Heart left ventricle (tissue), 13 donors: ENCODE results near the gene STEAP1.

ENCODE experiments used
- POLR2A ChIP-seq, 2 donors: fragments of 450-650 bp; IDR thresholded peaks; one replicate each; pipeline ENCODE4 v1.6.1; 2017; ENCODE audit warnings: antibody characterized with exemption in 2 of 2, mild to moderate bottlenecking in 2 of 2, moderate library complexity in 2 of 2
- TF ChIP-seq, protein P1 (sequence below), 12 donors: fragments of 200-600 bp; sonication (generic) in 4 of 12; IDR thresholded peaks; one replicate each; pipeline versions ENCODE4 v1.5.0 to v1.8.0; 2018 to 2022; ENCODE audit warnings: antibody characterized with exemption in 12 of 12, mild to moderate bottlenecking in 5 of 12
- donor health status: ischemic (EF 13 %, LVEDD 7.1; RV severe dilation, severe dysfunction).
- donor health status: DM: no; HTN: yes; CAD: no.
- donor health status: DM: no; HTN: no; CAD: no.
- donor health status: ischemic (EF 25% LVEDD 6.9; RV normal size, moderate dysfunction).
- donor health status: ischemic (EF 25% LVEDD 5.7; RV mildly dilated, moderate dysfunction).
- donor health status: ischemic (EF 35%, LVEDD 5.7; RV mildly dilated, moderate dysfunction).
- donor health status: nonischemic (EF 11% LVEDD 7.7; RV severe dilation, severe dysfunction).
- donor health status: DM: yes; HTN: yes; CAD: no.
- donor health status: PGD.
- donor health status: ischemic (EF 29% LVEDD 5.4; RV normal size, mild dysfunction).
- donor health status: nonischemic (EF 23%, LVEDD 6.1; RV moderate dilation, normal function).

DNA sequence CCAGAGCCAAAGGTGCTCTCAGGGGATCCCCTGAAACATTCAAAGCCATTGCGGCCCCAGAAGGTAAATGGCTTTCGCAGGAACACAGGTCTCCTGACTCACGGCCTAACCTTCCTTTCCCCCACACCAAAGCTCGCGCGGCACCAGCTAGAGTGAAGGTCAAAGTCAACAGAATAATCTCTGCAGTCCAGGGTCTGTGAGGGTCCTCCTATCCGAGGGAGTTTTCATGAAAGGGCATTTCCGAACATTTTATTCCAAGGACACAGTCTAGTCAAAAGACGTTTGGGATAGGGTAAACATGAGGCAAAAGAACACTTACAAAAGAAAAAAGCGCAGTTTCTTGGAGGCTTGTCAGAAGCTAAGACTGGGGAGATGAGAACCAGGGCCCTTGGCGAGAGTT is 56.7 kb downstream of the STEAP1 start:
- TF ChIP-seq, protein P1, sequence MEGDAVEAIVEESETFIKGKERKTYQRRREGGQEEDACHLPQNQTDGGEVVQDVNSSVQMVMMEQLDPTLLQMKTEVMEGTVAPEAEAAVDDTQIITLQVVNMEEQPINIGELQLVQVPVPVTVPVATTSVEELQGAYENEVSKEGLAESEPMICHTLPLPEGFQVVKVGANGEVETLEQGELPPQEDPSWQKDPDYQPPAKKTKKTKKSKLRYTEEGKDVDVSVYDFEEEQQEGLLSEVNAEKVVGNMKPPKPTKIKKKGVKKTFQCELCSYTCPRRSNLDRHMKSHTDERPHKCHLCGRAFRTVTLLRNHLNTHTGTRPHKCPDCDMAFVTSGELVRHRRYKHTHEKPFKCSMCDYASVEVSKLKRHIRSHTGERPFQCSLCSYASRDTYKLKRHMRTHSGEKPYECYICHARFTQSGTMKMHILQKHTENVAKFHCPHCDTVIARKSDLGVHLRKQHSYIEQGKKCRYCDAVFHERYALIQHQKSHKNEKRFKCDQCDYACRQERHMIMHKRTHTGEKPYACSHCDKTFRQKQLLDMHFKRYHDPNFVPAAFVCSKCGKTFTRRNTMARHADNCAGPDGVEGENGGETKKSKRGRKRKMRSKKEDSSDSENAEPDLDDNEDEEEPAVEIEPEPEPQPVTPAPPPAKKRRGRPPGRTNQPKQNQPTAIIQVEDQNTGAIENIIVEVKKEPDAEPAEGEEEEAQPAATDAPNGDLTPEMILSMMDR (IDR thresholded peaks at IDR 0.05): no peak
- TF ChIP-seq POLR2A (IDR thresholded peaks at IDR 0.05): no peak
